Ectodermal cell (in vitro differentiated cells): ENCODE results near the gene SLF2.

Experiments
- H3K27ac ChIP-seq: 2 replicates; pipeline ENCODE4 v1.7.0; 2013; ENCODE audit warnings: mild to moderate bottlenecking, low read depth, low read length; ENCODE audit not compliant: insufficient read depth, poor library complexity, severe bottlenecking
- H3K27me3 ChIP-seq: 2 replicates; pipeline ENCODE4 v1.7.0; 2013; ENCODE audit warnings: mild to moderate bottlenecking, low read length; ENCODE audit not compliant: insufficient read depth, control insufficient read depth, poor library complexity, severe bottlenecking
- H3K36me3 ChIP-seq: one replicate; pipeline ENCODE4 v1.7.0; 2013; ENCODE audit warnings: low read length; ENCODE audit not compliant: control insufficient read depth, insufficient read depth
- H3K4me1 ChIP-seq: one replicate; pipeline ENCODE4 v1.7.0; 2013; ENCODE audit warnings: low read length; ENCODE audit not compliant: control insufficient read depth, insufficient read depth
- H3K4me3 ChIP-seq: 2 replicates; pipeline ENCODE4 v1.7.0; 2013; ENCODE audit warnings: low read depth, low read length, control low read depth; ENCODE audit not compliant: insufficient read depth
- H3K9me3 ChIP-seq: 2 replicates; pipeline ENCODE4 v1.7.0; 2013; ENCODE audit warnings: mild to moderate bottlenecking, low read length, moderate library complexity; ENCODE audit not compliant: control insufficient read depth
- WGBS, 2 experiments: methylation state at CpG; one replicate each; pipeline ENCODE4 v1.1.7; 2013; ENCODE audit warnings: missing lambda C conversion rate in 2 of 2; 5-methylcytosine and 5-hydroxymethylcytosine counted together

SLF2 gene

DNA sequence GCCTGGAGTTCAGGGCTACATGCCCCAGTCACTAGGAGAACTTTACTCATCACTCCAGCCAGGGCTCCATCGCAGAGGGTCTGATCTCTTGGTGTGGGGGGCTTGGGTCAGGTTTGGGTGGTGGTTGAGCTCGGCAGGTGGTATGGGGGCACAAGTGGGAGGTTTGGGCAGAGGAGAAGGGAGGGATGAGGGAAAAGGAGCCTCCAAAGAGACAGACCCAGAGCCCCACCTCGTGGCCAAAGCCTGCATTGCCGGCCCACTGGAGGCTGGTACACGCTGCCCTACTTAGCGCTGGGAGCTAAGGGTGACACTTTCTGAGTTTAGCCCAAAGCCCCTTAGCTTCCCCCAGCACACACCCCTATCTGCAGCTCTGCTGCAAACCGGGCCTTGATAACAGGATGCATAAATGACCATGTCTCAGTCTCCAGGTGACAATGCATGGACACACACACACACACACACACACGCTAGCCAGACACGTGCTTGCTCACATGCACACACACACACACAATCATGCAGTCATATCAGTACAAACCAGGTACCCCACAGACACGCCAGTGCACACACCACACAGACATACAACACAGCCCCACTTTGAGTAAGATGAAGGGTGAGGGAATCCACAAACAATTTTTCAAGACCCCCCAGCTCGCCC, 101.6 kb downstream of the SLF2 start:
- 22 to 24% methylated on average over 11 of the region's 11 CpGs for WGBS, 2 experiments
- H3K27ac ChIP-seq, result no peak overlapping the region
- H3K4me3 ChIP-seq, result no peak overlapping the region
- H3K36me3 ChIP-seq, result no peaks in the 10 kb centered on the region
- H3K4me1 ChIP-seq, result peaks cover 14% of the 10 kb centered on the region
- peaks cover 46% of the 10 kb centered on the region for H3K27me3 ChIP-seq
- no peaks in the 10 kb centered on the region for H3K9me3 ChIP-seq
